HG03095 (cell line): Measurements from ENCODE around the gene ATP10A.
"Not testable (repeated sequence)": the region's sequence is repeated elsewhere in the genome, so short reads cannot be mapped to it uniquely, and the experiment has no call there.

Source experiments
- ATAC-seq: cut with Tn5 transposase; IDR thresholded peaks from one replicate; pipeline ENCODE4 v1.9.1; 2021; ENCODE audit warnings: moderate library complexity; ENCODE audit not compliant: unreplicated experiment

The ATP10A gene

GRCh38 chr15:25883463-25884259, 20.5 kb upstream of the ATP10A start:
- ATAC-seq, result no peak

- ATAC-seq, result no peak
Measured at GRCh38 chr15:25882466-25882865, 19.3 kb upstream of the ATP10A start.

- ATAC-seq, result not testable (repeated sequence)
Measured at GRCh38 chr15:25880877-25881276, 17.8 kb upstream of the ATP10A start.

GRCh38 chr15:25880411-25880810, 17.3 kb upstream of the ATP10A start:
- no peak for ATAC-seq

GRCh38 chr15:25879438-25879837, 16.3 kb upstream of the ATP10A start:
- ATAC-seq, result no peak

- ATAC-seq, result no peak
Measured at GRCh38 chr15:25877681-25878080, 14.6 kb upstream of the ATP10A start.

- no peak for ATAC-seq
Measured at GRCh38 chr15:25876231-25877140, 13.4 kb upstream of the ATP10A start.

- ATAC-seq, result no peak
Measured at GRCh38 chr15:25875566-25875965, 12.4 kb upstream of the ATP10A start.

GRCh38 chr15:25874379-25874778, 11.3 kb upstream of the ATP10A start:
- ATAC-seq, result no peak

- no peak for ATAC-seq
Measured at GRCh38 chr15:25871403-25871802, 8.3 kb upstream of the ATP10A start.

- no peak for ATAC-seq
Measured at GRCh38 chr15:25870938-25871337, 7.8 kb upstream of the ATP10A start.

GRCh38 chr15:25869701-25870100, 6.6 kb upstream of the ATP10A start:
- ATAC-seq, result no peak

GRCh38 chr15:25866874-25867273, 3.7 kb upstream of the ATP10A start:
- no peak for ATAC-seq

GRCh38 chr15:25866251-25866650, 3.1 kb upstream of the ATP10A start:
- no peak for ATAC-seq

- ATAC-seq, result no peak
Measured at GRCh38 chr15:25864966-25865365, 1.8 kb upstream of the ATP10A start.

GRCh38 chr15:25863968-25864580, 947 bp upstream of the ATP10A start:
- ATAC-seq, result no peak

GRCh38 chr15:25862472-25863110, 536 bp downstream of the ATP10A start:
- ATAC-seq, result no peak

GRCh38 chr15:25862071-25862471, 1.1 kb downstream of the ATP10A start:
- no peak for ATAC-seq

- no peak for ATAC-seq
Measured at GRCh38 chr15:25860885-25861866, 2.0 kb downstream of the ATP10A start.
